Uterus (tissue), 4 donors: ENCODE results near the gene NCKAP1. TPM values are rescaled to one million over a fixed set of nuclear protein-coding genes. Genes with fewer than 3 reads are reported as not detected.

Experiments
- DNase-seq, 2 donors: peaks; one replicate each; pipeline ENCODE4 v3.0.0-alpha.2; 2019 to 2020
- H3K27ac ChIP-seq, 2 donors: fragments of 200-600 bp; sonication (generic); 1 replicate in 1 of 2; 2 replicates in 1 of 2; pipeline ENCODE4 v1.5.1; 2016 to 2018
- H3K27me3 ChIP-seq, 2 donors: fragments of 200-600 bp; sonication (generic); one replicate each; pipeline ENCODE4 v1.5.1; 2018 to 2019; ENCODE audit warnings: control low read depth in 1 of 2
- H3K36me3 ChIP-seq, 2 donors: fragments of 200-600 bp; sonication (generic); one replicate each; pipeline ENCODE4 v1.5.1; 2019; ENCODE audit warnings: control low read depth in 1 of 2
- H3K4me1 ChIP-seq, 2 donors: fragments of 200-600 bp; sonication (generic); one replicate each; pipeline ENCODE4 v1.5.1; 2018 to 2019; ENCODE audit warnings: control low read depth in 1 of 2
- H3K4me3 ChIP-seq, 2 donors: fragments of 200-600 bp; sonication (generic); 1 replicate in 1 of 2; 2 replicates in 1 of 2; pipeline ENCODE4 v1.5.1; 2018 to 2019; ENCODE audit warnings: mild to moderate bottlenecking in 1 of 2
- H3K9me3 ChIP-seq, 2 donors: fragments of 200-600 bp; sonication (generic); one replicate each; pipeline ENCODE4 v1.5.1; 2019; ENCODE audit warnings: control low read depth in 1 of 2
- CTCF ChIP-seq, 4 experiments: fragments of 200-600 bp in 2 of 4; fragments of 450-650 bp in 2 of 4; sonication (generic) in 2 of 4; IDR thresholded peaks; one replicate each; pipeline ENCODE4 v1.5.1; 2016 to 2019; ENCODE audit warnings: antibody characterized with exemption in 4 of 4, mild to moderate bottlenecking in 2 of 4, moderate library complexity in 1 of 4
- POLR2A ChIP-seq, 2 donors: fragments of 450-650 bp; IDR thresholded peaks; one replicate each; pipeline ENCODE4 v1.6.1; 2016; ENCODE audit warnings: antibody characterized with exemption in 2 of 2, mild to moderate bottlenecking in 1 of 2, moderate library complexity in 1 of 2
- intact Hi-C: fragments of 100-400 bp; cut with DNase I; formaldehyde crosslinking; loops from one replicate; pipeline ENCODE4 v1.15.1; 2023; ENCODE audit warnings: low total_unique reads
- total RNA-seq, 4 donors: library from RNA; depleted of rRNA in 3 of 4; stranded (reverse); fragments of >200 nt in 3 of 4; gene quantifications; one replicate each; pipeline versions ENCODE4 v1.1.0 to v1.2.4, GENCODE V29; 2014 to 2023
- donor health status: DM: yes; HTN: yes; CAD: no.

The NCKAP1 gene
- total RNA-seq, 4 donors from 2014 or later, result 55.3 to 284 (median 167) TPM

- TF ChIP-seq CTCF (IDR thresholded peaks at IDR 0.05) (no peak), POLR2A (IDR thresholded peaks at IDR 0.05) (no peak)
- Histone ChIP-seq H3K27me3 (no peaks in the 10 kb centered on the region), H3K27ac (no peak overlapping the region), H3K9me3 (no peaks in the 10 kb centered on the region), H3K4me3 (no peak overlapping the region), H3K4me1 (no peaks in the 10 kb centered on the region), H3K36me3 (no peaks in the 10 kb centered on the region)
- no peak for DNase-seq
- intact Hi-C loops, result no loop called here
Measured at GRCh38 chr2:182977463-182977862, 60.8 kb downstream of the NCKAP1 start.

GRCh38 chr2:182973441-182974352 lies 64.6 kb downstream of the NCKAP1 start:
- Histone ChIP-seq H3K36me3 (no peaks in the 10 kb centered on the region), H3K9me3 (no peaks in the 10 kb centered on the region), H3K27ac (no peak overlapping the region), H3K4me1 (no peaks in the 10 kb centered on the region), H3K27me3 (no peaks in the 10 kb centered on the region), H3K4me3 (no peak overlapping the region)
- no peak for TF ChIP-seq CTCF (IDR thresholded peaks at IDR 0.05)
- TF ChIP-seq POLR2A (IDR thresholded peaks at IDR 0.05), result no peak
- intact Hi-C loops, result no loop called here
- no peak for DNase-seq

GRCh38 chr2:182972548-182972942 lies 65.7 kb downstream of the NCKAP1 start:
- no peak for TF ChIP-seq POLR2A (IDR thresholded peaks at IDR 0.05)
- no peak for TF ChIP-seq CTCF (IDR thresholded peaks at IDR 0.05)
- Histone ChIP-seq H3K4me3 (no peak overlapping the region), H3K36me3 (no peaks in the 10 kb centered on the region), H3K9me3 (no peaks in the 10 kb centered on the region), H3K4me1 (no peaks in the 10 kb centered on the region), H3K27me3 (no peaks in the 10 kb centered on the region), H3K27ac (no peak overlapping the region)
- no peak for DNase-seq
- intact Hi-C loops, result no loop called here

- TF ChIP-seq POLR2A (IDR thresholded peaks at IDR 0.05), result no peak
- no peak for TF ChIP-seq CTCF (IDR thresholded peaks at IDR 0.05)
- Histone ChIP-seq H3K36me3 (no peaks in the 10 kb centered on the region), H3K27ac (no peak overlapping the region), H3K27me3 (no peaks in the 10 kb centered on the region), H3K9me3 (no peaks in the 10 kb centered on the region), H3K4me1 (no peaks in the 10 kb centered on the region), H3K4me3 (no peak overlapping the region)
- intact Hi-C loops, result no loop called here
- DNase-seq, result no peak
Measured at GRCh38 chr2:182971820-182972547, 66.3 kb downstream of the NCKAP1 start.

GRCh38 chr2:182970486-182970885 lies 67.8 kb downstream of the NCKAP1 start:
- no peak overlapping the region for H3K4me3 ChIP-seq
- H3K27ac ChIP-seq, result no peak overlapping the region
- intact Hi-C loops, result no loop called here
- no peaks in the 10 kb centered on the region for H3K9me3 ChIP-seq
- H3K4me1 ChIP-seq, result no peaks in the 10 kb centered on the region
- TF ChIP-seq POLR2A (IDR thresholded peaks at IDR 0.05), result no peak
- no peak for TF ChIP-seq CTCF (IDR thresholded peaks at IDR 0.05)
- DNase-seq, result no peak
- no peaks in the 10 kb centered on the region for H3K36me3 ChIP-seq
- H3K27me3 ChIP-seq, result no peaks in the 10 kb centered on the region
